Measurements from ENCODE around the gene HDAC9.

DNA sequence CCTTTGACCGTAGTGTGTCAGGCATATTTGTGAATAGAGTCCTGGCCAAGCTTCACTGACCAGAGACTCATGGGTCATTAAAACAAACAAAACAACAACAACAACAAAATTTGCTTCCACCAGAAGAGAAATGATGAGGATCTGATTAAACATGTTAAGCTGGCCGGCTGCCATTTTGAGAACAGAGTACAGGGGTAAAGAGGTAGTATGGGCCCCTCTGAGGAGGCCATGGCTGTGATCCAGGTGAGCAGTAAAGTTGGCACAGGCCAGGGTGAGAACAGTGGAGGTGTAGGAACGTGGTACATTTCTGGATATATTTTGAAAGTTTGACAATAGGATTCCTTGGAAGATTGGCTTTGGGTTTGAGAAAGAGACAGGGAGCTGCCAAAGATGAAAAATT, 369.4 kb downstream of the HDAC9 start:
- TF ChIP-seq, protein P1, sequence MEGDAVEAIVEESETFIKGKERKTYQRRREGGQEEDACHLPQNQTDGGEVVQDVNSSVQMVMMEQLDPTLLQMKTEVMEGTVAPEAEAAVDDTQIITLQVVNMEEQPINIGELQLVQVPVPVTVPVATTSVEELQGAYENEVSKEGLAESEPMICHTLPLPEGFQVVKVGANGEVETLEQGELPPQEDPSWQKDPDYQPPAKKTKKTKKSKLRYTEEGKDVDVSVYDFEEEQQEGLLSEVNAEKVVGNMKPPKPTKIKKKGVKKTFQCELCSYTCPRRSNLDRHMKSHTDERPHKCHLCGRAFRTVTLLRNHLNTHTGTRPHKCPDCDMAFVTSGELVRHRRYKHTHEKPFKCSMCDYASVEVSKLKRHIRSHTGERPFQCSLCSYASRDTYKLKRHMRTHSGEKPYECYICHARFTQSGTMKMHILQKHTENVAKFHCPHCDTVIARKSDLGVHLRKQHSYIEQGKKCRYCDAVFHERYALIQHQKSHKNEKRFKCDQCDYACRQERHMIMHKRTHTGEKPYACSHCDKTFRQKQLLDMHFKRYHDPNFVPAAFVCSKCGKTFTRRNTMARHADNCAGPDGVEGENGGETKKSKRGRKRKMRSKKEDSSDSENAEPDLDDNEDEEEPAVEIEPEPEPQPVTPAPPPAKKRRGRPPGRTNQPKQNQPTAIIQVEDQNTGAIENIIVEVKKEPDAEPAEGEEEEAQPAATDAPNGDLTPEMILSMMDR (IDR thresholded peaks at IDR 0.05): no peak
- TF ChIP-seq POLR2AphosphoS5 (IDR thresholded peaks at IDR 0.05): no peak

Data from prostate gland (tissue), 2 donors.